ENCODE measurements around the gene LLGL1.

Gene LLGL1

GRCh38 chr17:18252160-18252559 is 26.7 kb downstream of the LLGL1 start:
- no peak for DNase-seq (ENCODE audit: low read depth in 2 of 2, low spot score in 1 of 2)

GRCh38 chr17:18253187-18253884 is 27.9 kb downstream of the LLGL1 start:
- no peak for DNase-seq (ENCODE audit: low read depth in 2 of 2, low spot score in 1 of 2)

GRCh38 chr17:18253947-18254821 is 28.7 kb downstream of the LLGL1 start:
- DNase-seq (ENCODE audit: low read depth in 2 of 2, low spot score in 1 of 2): no peak

GRCh38 chr17:18254888-18255649 is 29.6 kb downstream of the LLGL1 start:
- no peak for DNase-seq (ENCODE audit: low read depth in 2 of 2, low spot score in 1 of 2)

GRCh38 chr17:18256351-18256750 is 30.9 kb downstream of the LLGL1 start:
- no peak for DNase-seq (ENCODE audit: low read depth in 2 of 2, low spot score in 1 of 2)

GRCh38 chr17:18256776-18257175 is 31.3 kb downstream of the LLGL1 start:
- no peak for DNase-seq (ENCODE audit: low read depth in 2 of 2, low spot score in 1 of 2)

GRCh38 chr17:18257268-18257981 is 32.0 kb downstream of the LLGL1 start:
- no peak for DNase-seq (ENCODE audit: low read depth in 2 of 2, low spot score in 1 of 2)

GRCh38 chr17:18257982-18258355 is 32.5 kb downstream of the LLGL1 start:
- peak in 1 of 2 donors; percentile 26 for DNase-seq (ENCODE audit: low read depth in 2 of 2, low spot score in 1 of 2)

GRCh38 chr17:18258356-18259038 is 33.1 kb downstream of the LLGL1 start, which contains the start of gene FLII:
Gene FLII (minus strand): TSS chr17:18258738. CDS start chr17:18258690, 48 bp downstream.
- peak in 1 of 2 donors; percentile 38 for DNase-seq (ENCODE audit: low read depth in 2 of 2, low spot score in 1 of 2)

- DNase-seq (ENCODE audit: low read depth in 2 of 2, low spot score in 1 of 2): no peak
Observed at GRCh38 chr17:18259621-18260331, 34.3 kb downstream of the LLGL1 start.

GRCh38 chr17:18260332-18261145 is 35.1 kb downstream of the LLGL1 start, which contains the start of gene MIEF2:
Gene MIEF2 (plus strand): TSS chr17:18260662. CDS start chr17:18262721, 2,059 bp downstream.
- peak; percentile 81 to 84 for DNase-seq (ENCODE audit: low read depth in 2 of 2, low spot score in 1 of 2)

- no peak for DNase-seq (ENCODE audit: low read depth in 2 of 2, low spot score in 1 of 2)
Observed at GRCh38 chr17:18261146-18261515, 35.7 kb downstream of the LLGL1 start.

GRCh38 chr17:18261659-18262058 is 36.2 kb downstream of the LLGL1 start:
- DNase-seq (ENCODE audit: low read depth in 2 of 2, low spot score in 1 of 2): no peak

- DNase-seq (ENCODE audit: low read depth in 2 of 2, low spot score in 1 of 2): no peak
Observed at GRCh38 chr17:18262111-18262510, 36.7 kb downstream of the LLGL1 start.

- no peak for DNase-seq (ENCODE audit: low read depth in 2 of 2, low spot score in 1 of 2)
Observed at GRCh38 chr17:18262641-18263040, 37.2 kb downstream of the LLGL1 start.

- DNase-seq (ENCODE audit: low read depth in 2 of 2, low spot score in 1 of 2): no peak
Observed at GRCh38 chr17:18263885-18264682, 38.6 kb downstream of the LLGL1 start.

- no peak for DNase-seq (ENCODE audit: low read depth in 2 of 2, low spot score in 1 of 2)
Observed at GRCh38 chr17:18267366-18267765, 41.9 kb downstream of the LLGL1 start.

All from stimulated activated CD8-positive, alpha-beta memory T cell treated with anti-CD3 and anti-CD28 coated beads, Interleukin-4, amount 100 ng/mL, for 1 hour (primary cell).